C1 segment of cervical spinal cord (tissue), 14 donors: ENCODE data around the gene THNSL1.
"Not testable (repeated sequence)": the region's sequence is repeated elsewhere in the genome, so short reads cannot be mapped to it uniquely, and the experiment has no call there.

Source experiments
- DNase-seq, 14 donors: peaks; one replicate each; lab custom pipeline; 2025; lab: John Stamatoyannopoulos, UW

The THNSL1 gene

GRCh38 chr10:25016376-25017153 is at the start of gene THNSL1:
Gene THNSL1 (plus strand): TSS chr10:25016612. CDS start chr10:25023224, 6,612 bp downstream.
- DNase-seq = peak; percentile 64 to 98 (median 96)

- DNase-seq = no peak
Observed at GRCh38 chr10:24966962-24967481, 49.4 kb upstream of the THNSL1 start.

GRCh38 chr10:24968349-24968748 is 48.1 kb upstream of the THNSL1 start:
- DNase-seq = no peak

- not testable (repeated sequence) for DNase-seq
Observed at GRCh38 chr10:24968951-24969350, 47.5 kb upstream of the THNSL1 start.

GRCh38 chr10:24969841-24970281 is 46.6 kb upstream of the THNSL1 start:
- no peak for DNase-seq

- DNase-seq = no peak
Observed at GRCh38 chr10:24971374-24971773, 45.0 kb upstream of the THNSL1 start.

GRCh38 chr10:24973163-24973562 is 43.2 kb upstream of the THNSL1 start:
- DNase-seq = no peak

- no peak for DNase-seq
Observed at GRCh38 chr10:24974976-24975375, 41.4 kb upstream of the THNSL1 start.

GRCh38 chr10:24979685-24980084 is 36.7 kb upstream of the THNSL1 start:
- DNase-seq = no peak

GRCh38 chr10:24981161-24981710 is 35.2 kb upstream of the THNSL1 start:
- no peak for DNase-seq

- no peak for DNase-seq
Observed at GRCh38 chr10:24982319-24983112, 33.9 kb upstream of the THNSL1 start.

GRCh38 chr10:24983130-24983529 is 33.3 kb upstream of the THNSL1 start:
- DNase-seq = no peak

- no peak for DNase-seq
Observed at GRCh38 chr10:24983946-24984345, 32.5 kb upstream of the THNSL1 start.

- no peak for DNase-seq
Observed at GRCh38 chr10:24984906-24985305, 31.5 kb upstream of the THNSL1 start.

GRCh38 chr10:24988831-24989640 is 27.4 kb upstream of the THNSL1 start:
- peak in 5 of 14 donors; percentile 13 to 37 (median 32) for DNase-seq

GRCh38 chr10:24989867-24990266 is 26.5 kb upstream of the THNSL1 start:
- no peak for DNase-seq

- DNase-seq = no peak
Observed at GRCh38 chr10:24991298-24991697, 25.1 kb upstream of the THNSL1 start.

GRCh38 chr10:24992512-24993133 is 23.8 kb upstream of the THNSL1 start:
- no peak for DNase-seq

- no peak for DNase-seq
Observed at GRCh38 chr10:24993237-24993958, 23.0 kb upstream of the THNSL1 start.

- DNase-seq = no peak
Observed at GRCh38 chr10:24995072-24995471, 21.3 kb upstream of the THNSL1 start.
